Thyroid gland (tissue), 4 donors: Measurements from ENCODE around the gene NDUFA6.

Experiments used
- POLR2A ChIP-seq, 2 donors: fragments of 450-650 bp; IDR thresholded peaks; one replicate each; pipeline ENCODE4 v1.6.1; 2017; ENCODE audit warnings: antibody characterized with exemption in 2 of 2, mild to moderate bottlenecking in 2 of 2, moderate library complexity in 1 of 2
- TF ChIP-seq, protein P1 (sequence below), 6 experiments: fragments of 200-600 bp in 3 of 6; fragments of 450-650 bp in 3 of 6; sonication (generic) in 3 of 6; IDR thresholded peaks; one replicate each; pipeline ENCODE4 v1.5.1; 2016 to 2019; ENCODE audit warnings: antibody characterized with exemption in 6 of 6, mild to moderate bottlenecking in 2 of 6, inconsistent platforms in 1 of 6, moderate library complexity in 1 of 6

DNA sequence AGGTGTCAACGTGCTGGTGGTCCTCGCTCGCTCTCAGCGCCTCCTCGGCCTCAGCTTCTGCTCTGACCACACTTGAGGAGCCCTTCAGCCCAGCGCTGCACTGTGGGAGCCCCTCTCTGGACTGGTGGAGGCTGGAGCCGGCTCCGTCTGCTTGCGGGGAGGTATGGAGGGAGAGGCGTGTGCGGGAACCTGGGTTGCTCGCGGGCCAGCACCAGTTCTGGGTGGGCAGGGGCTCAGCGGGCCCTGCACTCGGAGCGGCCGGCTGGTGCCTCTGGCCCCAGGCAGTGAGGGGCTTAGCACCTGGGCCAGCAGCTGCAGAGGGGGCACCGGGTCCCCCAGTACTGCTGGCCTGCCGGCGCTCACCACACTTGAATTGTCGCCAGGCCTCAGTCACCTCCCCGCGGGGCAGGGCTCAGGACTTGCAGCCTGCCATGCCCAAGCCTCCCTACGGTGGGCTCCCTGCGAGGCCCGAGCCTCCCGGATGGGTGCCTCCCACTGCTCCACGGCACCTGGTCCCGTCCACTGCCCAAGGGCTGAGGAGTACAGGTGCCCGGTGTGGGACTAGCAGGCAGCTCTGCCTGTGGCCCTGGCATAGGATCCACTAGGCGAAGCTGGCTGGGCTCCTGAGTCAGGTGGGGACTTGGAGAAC lies 47.7 kb upstream of the NDUFA6 start:
- TF ChIP-seq, protein P1, sequence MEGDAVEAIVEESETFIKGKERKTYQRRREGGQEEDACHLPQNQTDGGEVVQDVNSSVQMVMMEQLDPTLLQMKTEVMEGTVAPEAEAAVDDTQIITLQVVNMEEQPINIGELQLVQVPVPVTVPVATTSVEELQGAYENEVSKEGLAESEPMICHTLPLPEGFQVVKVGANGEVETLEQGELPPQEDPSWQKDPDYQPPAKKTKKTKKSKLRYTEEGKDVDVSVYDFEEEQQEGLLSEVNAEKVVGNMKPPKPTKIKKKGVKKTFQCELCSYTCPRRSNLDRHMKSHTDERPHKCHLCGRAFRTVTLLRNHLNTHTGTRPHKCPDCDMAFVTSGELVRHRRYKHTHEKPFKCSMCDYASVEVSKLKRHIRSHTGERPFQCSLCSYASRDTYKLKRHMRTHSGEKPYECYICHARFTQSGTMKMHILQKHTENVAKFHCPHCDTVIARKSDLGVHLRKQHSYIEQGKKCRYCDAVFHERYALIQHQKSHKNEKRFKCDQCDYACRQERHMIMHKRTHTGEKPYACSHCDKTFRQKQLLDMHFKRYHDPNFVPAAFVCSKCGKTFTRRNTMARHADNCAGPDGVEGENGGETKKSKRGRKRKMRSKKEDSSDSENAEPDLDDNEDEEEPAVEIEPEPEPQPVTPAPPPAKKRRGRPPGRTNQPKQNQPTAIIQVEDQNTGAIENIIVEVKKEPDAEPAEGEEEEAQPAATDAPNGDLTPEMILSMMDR (IDR thresholded peaks at IDR 0.05), result no peak
- no peak for TF ChIP-seq POLR2A (IDR thresholded peaks at IDR 0.05)
